ENCODE results near the gene DNAH1.

Gene DNAH1

GRCh38 chr3:52321481-52321880 lies 5.4 kb downstream of the DNAH1 start:
- no peaks in the 10 kb centered on the region for H3K9me3 ChIP-seq (ENCODE audit: control insufficient read depth, low read length)
- no peak for DNase-seq
- no peaks in the 10 kb centered on the region for H3K4me1 ChIP-seq (ENCODE audit: control insufficient read depth, insufficient read depth, low read length, poor library complexity, severe bottlenecking)
- H3K27ac ChIP-seq (ENCODE audit: insufficient read depth, low read length, poor library complexity, severe bottlenecking) = no peak overlapping the region
- H3K36me3 ChIP-seq (ENCODE audit: control insufficient read depth, insufficient read depth, low read length) = no peaks in the 10 kb centered on the region
- no peaks in the 10 kb centered on the region for H3K27me3 ChIP-seq (replicated peaks; ENCODE audit: control insufficient read depth, insufficient read depth, low read length, poor library complexity, severe bottlenecking)
- no peak overlapping the region for H3K4me3 ChIP-seq (ENCODE audit: insufficient read depth, low read depth, low read length, poor library complexity, severe bottlenecking)

GRCh38 chr3:52322466-52322865 lies 6.3 kb downstream of the DNAH1 start:
- no peaks in the 10 kb centered on the region for H3K36me3 ChIP-seq (ENCODE audit: control insufficient read depth, insufficient read depth, low read length)
- DNase-seq = no peak
- no peaks in the 10 kb centered on the region for H3K4me1 ChIP-seq (ENCODE audit: control insufficient read depth, insufficient read depth, low read length, poor library complexity, severe bottlenecking)
- H3K27ac ChIP-seq (ENCODE audit: insufficient read depth, low read length, poor library complexity, severe bottlenecking) = no peak overlapping the region
- no peaks in the 10 kb centered on the region for H3K27me3 ChIP-seq (replicated peaks; ENCODE audit: control insufficient read depth, insufficient read depth, low read length, poor library complexity, severe bottlenecking)
- no peaks in the 10 kb centered on the region for H3K9me3 ChIP-seq (ENCODE audit: control insufficient read depth, low read length)
- H3K4me3 ChIP-seq (ENCODE audit: insufficient read depth, low read depth, low read length, poor library complexity, severe bottlenecking) = no peak overlapping the region

GRCh38 chr3:52323526-52324295 lies 7.6 kb downstream of the DNAH1 start:
- Histone ChIP-seq H3K4me1 (ENCODE audit: control insufficient read depth, insufficient read depth, low read length, poor library complexity, severe bottlenecking) (no peaks in the 10 kb centered on the region), H3K27ac (ENCODE audit: insufficient read depth, low read length, poor library complexity, severe bottlenecking) (no peak overlapping the region), H3K27me3 (replicated peaks; ENCODE audit: control insufficient read depth, insufficient read depth, low read length, poor library complexity, severe bottlenecking) (no peaks in the 10 kb centered on the region), H3K9me3 (ENCODE audit: control insufficient read depth, low read length) (no peaks in the 10 kb centered on the region), H3K36me3 (ENCODE audit: control insufficient read depth, insufficient read depth, low read length) (no peaks in the 10 kb centered on the region), H3K4me3 (ENCODE audit: insufficient read depth, low read depth, low read length, poor library complexity, severe bottlenecking) (no peak overlapping the region)
- no peak for DNase-seq

- Histone ChIP-seq H3K9me3 (ENCODE audit: control insufficient read depth, low read length) (no peaks in the 10 kb centered on the region), H3K27me3 (replicated peaks; ENCODE audit: control insufficient read depth, insufficient read depth, low read length, poor library complexity, severe bottlenecking) (no peaks in the 10 kb centered on the region), H3K36me3 (ENCODE audit: control insufficient read depth, insufficient read depth, low read length) (no peaks in the 10 kb centered on the region), H3K27ac (ENCODE audit: insufficient read depth, low read length, poor library complexity, severe bottlenecking) (no peak overlapping the region), H3K4me1 (ENCODE audit: control insufficient read depth, insufficient read depth, low read length, poor library complexity, severe bottlenecking) (no peaks in the 10 kb centered on the region), H3K4me3 (ENCODE audit: insufficient read depth, low read depth, low read length, poor library complexity, severe bottlenecking) (no peak overlapping the region)
- DNase-seq = no peak
These were observed 8.6 kb downstream of the DNAH1 start for GRCh38 chr3:52324676-52325075.

- no peak for DNase-seq
- H3K27me3 ChIP-seq (replicated peaks; ENCODE audit: control insufficient read depth, insufficient read depth, low read length, poor library complexity, severe bottlenecking) = no peaks in the 10 kb centered on the region
- H3K36me3 ChIP-seq (ENCODE audit: control insufficient read depth, insufficient read depth, low read length) = no peaks in the 10 kb centered on the region
- H3K27ac ChIP-seq (ENCODE audit: insufficient read depth, low read length, poor library complexity, severe bottlenecking) = no peak overlapping the region
- H3K4me3 ChIP-seq (ENCODE audit: insufficient read depth, low read depth, low read length, poor library complexity, severe bottlenecking) = no peak overlapping the region
- no peaks in the 10 kb centered on the region for H3K9me3 ChIP-seq (ENCODE audit: control insufficient read depth, low read length)
- H3K4me1 ChIP-seq (ENCODE audit: control insufficient read depth, insufficient read depth, low read length, poor library complexity, severe bottlenecking) = no peaks in the 10 kb centered on the region
These were observed 9.6 kb downstream of the DNAH1 start for GRCh38 chr3:52325686-52326085.

- Histone ChIP-seq H3K4me1 (ENCODE audit: control insufficient read depth, insufficient read depth, low read length, poor library complexity, severe bottlenecking) (no peaks in the 10 kb centered on the region), H3K27ac (ENCODE audit: insufficient read depth, low read length, poor library complexity, severe bottlenecking) (no peak overlapping the region), H3K36me3 (ENCODE audit: control insufficient read depth, insufficient read depth, low read length) (peaks cover 1% of the 10 kb centered on the region), H3K4me3 (ENCODE audit: insufficient read depth, low read depth, low read length, poor library complexity, severe bottlenecking) (no peak overlapping the region), H3K27me3 (replicated peaks; ENCODE audit: control insufficient read depth, insufficient read depth, low read length, poor library complexity, severe bottlenecking) (no peaks in the 10 kb centered on the region), H3K9me3 (ENCODE audit: control insufficient read depth, low read length) (no peaks in the 10 kb centered on the region)
- no peak for DNase-seq
These were observed 10.9 kb downstream of the DNAH1 start for GRCh38 chr3:52326976-52327375.

- no peaks in the 10 kb centered on the region for H3K27me3 ChIP-seq (replicated peaks; ENCODE audit: control insufficient read depth, insufficient read depth, low read length, poor library complexity, severe bottlenecking)
- no peaks in the 10 kb centered on the region for H3K4me1 ChIP-seq (ENCODE audit: control insufficient read depth, insufficient read depth, low read length, poor library complexity, severe bottlenecking)
- H3K36me3 ChIP-seq (ENCODE audit: control insufficient read depth, insufficient read depth, low read length) = peaks cover 7% of the 10 kb centered on the region
- H3K9me3 ChIP-seq (ENCODE audit: control insufficient read depth, low read length) = no peaks in the 10 kb centered on the region
- H3K4me3 ChIP-seq (ENCODE audit: insufficient read depth, low read depth, low read length, poor library complexity, severe bottlenecking) = no peak overlapping the region
- no peak for DNase-seq
- no peak overlapping the region for H3K27ac ChIP-seq (ENCODE audit: insufficient read depth, low read length, poor library complexity, severe bottlenecking)
These were observed 11.6 kb downstream of the DNAH1 start for GRCh38 chr3:52327486-52328290.

GRCh38 chr3:52328536-52329080 lies 12.5 kb downstream of the DNAH1 start:
- Histone ChIP-seq H3K27ac (ENCODE audit: insufficient read depth, low read length, poor library complexity, severe bottlenecking) (no peak overlapping the region), H3K4me1 (ENCODE audit: control insufficient read depth, insufficient read depth, low read length, poor library complexity, severe bottlenecking) (no peaks in the 10 kb centered on the region), H3K4me3 (ENCODE audit: insufficient read depth, low read depth, low read length, poor library complexity, severe bottlenecking) (no peak overlapping the region), H3K27me3 (replicated peaks; ENCODE audit: control insufficient read depth, insufficient read depth, low read length, poor library complexity, severe bottlenecking) (no peaks in the 10 kb centered on the region), H3K9me3 (ENCODE audit: control insufficient read depth, low read length) (no peaks in the 10 kb centered on the region), H3K36me3 (ENCODE audit: control insufficient read depth, insufficient read depth, low read length) (peaks cover 11% of the 10 kb centered on the region)
- DNase-seq = no peak

GRCh38 chr3:52330194-52330805 lies 14.2 kb downstream of the DNAH1 start:
- peaks cover 11% of the 10 kb centered on the region for H3K36me3 ChIP-seq (ENCODE audit: control insufficient read depth, insufficient read depth, low read length)
- no peak for DNase-seq
- no peaks in the 10 kb centered on the region for H3K9me3 ChIP-seq (ENCODE audit: control insufficient read depth, low read length)
- H3K27ac ChIP-seq (ENCODE audit: insufficient read depth, low read length, poor library complexity, severe bottlenecking) = no peak overlapping the region
- no peaks in the 10 kb centered on the region for H3K4me1 ChIP-seq (ENCODE audit: control insufficient read depth, insufficient read depth, low read length, poor library complexity, severe bottlenecking)
- H3K27me3 ChIP-seq (replicated peaks; ENCODE audit: control insufficient read depth, insufficient read depth, low read length, poor library complexity, severe bottlenecking) = no peaks in the 10 kb centered on the region
- no peak overlapping the region for H3K4me3 ChIP-seq (ENCODE audit: insufficient read depth, low read depth, low read length, poor library complexity, severe bottlenecking)

GRCh38 chr3:52331091-52331490 lies 15.0 kb downstream of the DNAH1 start:
- no peaks in the 10 kb centered on the region for H3K4me1 ChIP-seq (ENCODE audit: control insufficient read depth, insufficient read depth, low read length, poor library complexity, severe bottlenecking)
- H3K27ac ChIP-seq (ENCODE audit: insufficient read depth, low read length, poor library complexity, severe bottlenecking) = no peak overlapping the region
- peaks cover 11% of the 10 kb centered on the region for H3K36me3 ChIP-seq (ENCODE audit: control insufficient read depth, insufficient read depth, low read length)
- DNase-seq = no peak
- no peak overlapping the region for H3K4me3 ChIP-seq (ENCODE audit: insufficient read depth, low read depth, low read length, poor library complexity, severe bottlenecking)
- no peaks in the 10 kb centered on the region for H3K9me3 ChIP-seq (ENCODE audit: control insufficient read depth, low read length)
- no peaks in the 10 kb centered on the region for H3K27me3 ChIP-seq (replicated peaks; ENCODE audit: control insufficient read depth, insufficient read depth, low read length, poor library complexity, severe bottlenecking)
